Effector memory CD4-positive, alpha-beta T cell (primary cell): ENCODE data around the gene PLCG1.

ENCODE experiments used
- DNase-seq, 3 donors: peaks; one replicate each; pipeline ENCODE4 v3.0.0-alpha.2; 2020
- H3K27ac ChIP-seq: 2 replicates; pipeline ENCODE4 v1.7.0; 2013; ENCODE audit warnings: mild to moderate bottlenecking, low read length, moderate library complexity; ENCODE audit not compliant: insufficient read depth, poor library complexity, severe bottlenecking
- H3K27me3 ChIP-seq: replicated peaks from 2 replicates; pipeline ENCODE4 v1.7.0; 2013; ENCODE audit warnings: mild to moderate bottlenecking, low read length; ENCODE audit not compliant: insufficient read depth, control insufficient read depth, poor library complexity, severe bottlenecking
- H3K36me3 ChIP-seq: 2 replicates; pipeline ENCODE4 v1.7.0; 2013; ENCODE audit warnings: mild to moderate bottlenecking, low read length, moderate library complexity; ENCODE audit not compliant: control insufficient read depth, insufficient read depth
- H3K4me1 ChIP-seq: 2 replicates; pipeline ENCODE4 v1.7.0; 2013; ENCODE audit warnings: low read length, mild to moderate bottlenecking; ENCODE audit not compliant: control insufficient read depth, insufficient read depth, poor library complexity, severe bottlenecking
- H3K4me3 ChIP-seq: 2 replicates; pipeline ENCODE4 v1.7.0; 2013; ENCODE audit warnings: low read length, low read depth, mild to moderate bottlenecking; ENCODE audit not compliant: insufficient read depth, poor library complexity, severe bottlenecking
- H3K9me3 ChIP-seq: 2 replicates; pipeline ENCODE4 v1.7.0; 2013; ENCODE audit warnings: mild to moderate bottlenecking, low read length, moderate library complexity; ENCODE audit not compliant: control insufficient read depth

PLCG1 gene

GRCh38 chr20:41178495-41178894, 41.2 kb downstream of the PLCG1 start:
- Histone ChIP-seq H3K4me1 (no peaks in the 10 kb centered on the region), H3K4me3 (no peak overlapping the region), H3K27me3 (no peaks in the 10 kb centered on the region), H3K27ac (no peak overlapping the region), H3K9me3 (no peaks in the 10 kb centered on the region), H3K36me3 (peaks cover 28% of the 10 kb centered on the region)
- no peak for DNase-seq

GRCh38 chr20:41178904-41179432, 41.6 kb downstream of the PLCG1 start:
- Histone ChIP-seq H3K4me1 (no peaks in the 10 kb centered on the region), H3K36me3 (peaks cover 24% of the 10 kb centered on the region), H3K27ac (no peak overlapping the region), H3K27me3 (no peaks in the 10 kb centered on the region), H3K4me3 (no peak overlapping the region), H3K9me3 (no peaks in the 10 kb centered on the region)
- DNase-seq, result no peak

GRCh38 chr20:41179961-41180360, 42.6 kb downstream of the PLCG1 start:
- Histone ChIP-seq H3K27me3 (no peaks in the 10 kb centered on the region), H3K27ac (no peak overlapping the region), H3K9me3 (no peaks in the 10 kb centered on the region), H3K36me3 (peaks cover 14% of the 10 kb centered on the region), H3K4me1 (no peaks in the 10 kb centered on the region), H3K4me3 (no peak overlapping the region)
- DNase-seq, result no peak

GRCh38 chr20:41180599-41181333, 43.4 kb downstream of the PLCG1 start:
- H3K9me3 ChIP-seq, result no peaks in the 10 kb centered on the region
- no peak overlapping the region for H3K27ac ChIP-seq
- no peaks in the 10 kb centered on the region for H3K27me3 ChIP-seq
- no peak overlapping the region for H3K4me3 ChIP-seq
- no peaks in the 10 kb centered on the region for H3K4me1 ChIP-seq
- H3K36me3 ChIP-seq, result peaks cover 8% of the 10 kb centered on the region
- no peak for DNase-seq

- DNase-seq, result no peak
- Histone ChIP-seq H3K36me3 (no peaks in the 10 kb centered on the region), H3K4me3 (no peak overlapping the region), H3K4me1 (no peaks in the 10 kb centered on the region), H3K9me3 (no peaks in the 10 kb centered on the region), H3K27me3 (no peaks in the 10 kb centered on the region), H3K27ac (no peak overlapping the region)
Observed at GRCh38 chr20:41181567-41181966, 44.2 kb downstream of the PLCG1 start.

- H3K4me3 ChIP-seq, result no peak overlapping the region
- no peaks in the 10 kb centered on the region for H3K4me1 ChIP-seq
- no peaks in the 10 kb centered on the region for H3K36me3 ChIP-seq
- no peak for DNase-seq
- no peak overlapping the region for H3K27ac ChIP-seq
- no peaks in the 10 kb centered on the region for H3K27me3 ChIP-seq
- H3K9me3 ChIP-seq, result no peaks in the 10 kb centered on the region
Observed at GRCh38 chr20:41182296-41183212, 45.2 kb downstream of the PLCG1 start.

GRCh38 chr20:41183391-41183790, 46.0 kb downstream of the PLCG1 start:
- H3K9me3 ChIP-seq, result no peaks in the 10 kb centered on the region
- no peak for DNase-seq
- no peaks in the 10 kb centered on the region for H3K36me3 ChIP-seq
- H3K4me3 ChIP-seq, result no peak overlapping the region
- no peaks in the 10 kb centered on the region for H3K4me1 ChIP-seq
- H3K27me3 ChIP-seq, result no peaks in the 10 kb centered on the region
- H3K27ac ChIP-seq, result no peak overlapping the region

GRCh38 chr20:41183831-41184230, 46.5 kb downstream of the PLCG1 start:
- Histone ChIP-seq H3K4me3 (no peak overlapping the region), H3K9me3 (no peaks in the 10 kb centered on the region), H3K36me3 (no peaks in the 10 kb centered on the region), H3K27ac (no peak overlapping the region), H3K27me3 (no peaks in the 10 kb centered on the region), H3K4me1 (no peaks in the 10 kb centered on the region)
- DNase-seq, result no peak

GRCh38 chr20:41185013-41185757, 47.8 kb downstream of the PLCG1 start:
- Histone ChIP-seq H3K4me3 (no peak overlapping the region), H3K27ac (no peak overlapping the region), H3K36me3 (no peaks in the 10 kb centered on the region), H3K9me3 (no peaks in the 10 kb centered on the region), H3K4me1 (no peaks in the 10 kb centered on the region), H3K27me3 (no peaks in the 10 kb centered on the region)
- DNase-seq, result no peak
